ENCODE measurements around the gene CYP4F22. TPM values are rescaled to one million over a fixed set of nuclear protein-coding genes. Genes with fewer than 3 reads are reported as not detected.

Gene CYP4F22
- total and polyA plus RNA-seq, 2 of the 8 experiments (the other 6 are each of a cell fraction or from before 2014, with no cell fraction given): not detected

- no peak overlapping the region for H2BK12ac ChIP-seq (ENCODE audit: low read depth, low read length)
- peaks cover 3 to 8% of the 10 kb centered on the region in 2 experiments for H4K20me1 ChIP-seq (replicated peaks in 1 of 2; ENCODE audit: control insufficient read depth in 1 of 2, insufficient read depth in 2 of 2, low read length in 2 of 2)
- no peak overlapping the region for H2AK5ac ChIP-seq (ENCODE audit: low read depth, low read length)
- ChIA-PET CTCF (ENCODE audit: partially characterized antibody) (interaction anchor here (0.9 kb wide), 1 partner anchor 677 kb away, joined by 4 read pairs; the partner anchor contains the start of gene HSH2D), POLR2A (ENCODE audit: partially characterized antibody) (no interaction called here)
- no peak overlapping the region for H2BK5ac ChIP-seq (ENCODE audit: low read depth, low read length)
- no peaks in the 10 kb centered on the region for H3K79me2 ChIP-seq (ENCODE audit: control insufficient read depth in 1 of 2, insufficient read depth in 2 of 2, low read length in 2 of 2)
- no peak overlapping the region for H3K14ac ChIP-seq (ENCODE audit: insufficient read length)
- no peak overlapping the region for H3K56ac ChIP-seq (replicated peaks; ENCODE audit: insufficient read length, low read depth, low read length)
- no peaks in the 10 kb centered on the region for H3K36me3 ChIP-seq (ENCODE audit: control insufficient read depth in 2 of 4, insufficient read depth in 4 of 4, low read length in 3 of 4)
- no peak overlapping the region for H3K9ac ChIP-seq (replicated peaks in 1 of 4; ENCODE audit: extremely low read depth in 1 of 4, low read depth in 3 of 4, low read length in 3 of 4)
- no peak overlapping the region for H4K8ac ChIP-seq (ENCODE audit: extremely low read depth, insufficient read depth, low read length)
- no peak overlapping the region for H3K23ac ChIP-seq (ENCODE audit: insufficient read length)
- H3K27me3 ChIP-seq (replicated peaks in 1 of 4; ENCODE audit: control insufficient read depth in 3 of 4, extremely low read depth in 1 of 4, insufficient read depth in 3 of 4, low read length in 3 of 4): peaks cover 15 to 31% (median 23%) of the 10 kb centered on the region in 4 experiments
- no peak overlapping the region for H3K18ac ChIP-seq (ENCODE audit: extremely low read depth, low read length)
- FAIRE-seq (no peak), DNase-seq (ENCODE audit: low read depth in 1 of 2, low spot score in 2 of 2) (no peak)
- peaks cover 0 to 5% (median 3%) of the 10 kb centered on the region in 4 experiments; a peak in 2 of 7 replicates for H3K4me1 ChIP-seq (replicated peaks in 1 of 4; ENCODE audit: control insufficient read depth in 3 of 4, insufficient read depth in 4 of 4, low read length in 3 of 4)
- no peak overlapping the region for H2BK15ac ChIP-seq (ENCODE audit: low read length)
- H3K4ac ChIP-seq (replicated peaks; ENCODE audit: insufficient read length, low read depth, low read length): no peak overlapping the region
- no peak overlapping the region for H3K4me2 ChIP-seq (ENCODE audit: insufficient read depth in 1 of 2, low read depth in 2 of 2, low read length in 2 of 2)
- peaks cover 2% of the 10 kb centered on the region; the same call in 1 of the 2 replicates for H3K23me2 ChIP-seq (ENCODE audit: low read depth, low read length)
- TF ChIP-seq HDAC6 (IDR thresholded peaks at IDR 0.05; ENCODE audit: low read depth, low read length) (no peak), SUZ12 (IDR thresholded peaks at IDR 0.05; ENCODE audit: low read length) (no peak), ATF2 (IDR thresholded peaks at IDR 0.05; ENCODE audit: low read length) (no peak), TEAD4 (IDR thresholded peaks at IDR 0.05; ENCODE audit: low read depth, low read length) (no peak), CTBP2 (IDR thresholded peaks at IDR 0.05; ENCODE audit: borderline replicate concordance, insufficient read depth, insufficient read length, low read length) (no peak), EGR1 (IDR thresholded peaks at IDR 0.05; ENCODE audit: borderline replicate concordance, low read depth, low read length) (no peak), SIN3A (conservative IDR thresholded peaks at IDR 0.05 in 1 of 2, IDR thresholded peaks at IDR 0.05 in 1 of 2; ENCODE audit: low read depth in 1 of 2, low read length in 2 of 2) (no peak)
- TF ChIP-seq, protein P1, sequence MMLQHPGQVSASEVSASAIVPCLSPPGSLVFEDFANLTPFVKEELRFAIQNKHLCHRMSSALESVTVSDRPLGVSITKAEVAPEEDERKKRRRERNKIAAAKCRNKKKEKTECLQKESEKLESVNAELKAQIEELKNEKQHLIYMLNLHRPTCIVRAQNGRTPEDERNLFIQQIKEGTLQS (IDR thresholded peaks at IDR 0.05; ENCODE audit: insufficient read depth, low read depth, low read length): no peak
- no peak overlapping the region for H4K91ac ChIP-seq (replicated peaks; ENCODE audit: insufficient read length, low read length)
- H3K4me3 ChIP-seq (ENCODE audit: extremely low read depth in 1 of 4, insufficient read depth in 2 of 4, low read depth in 3 of 4, low read length in 4 of 4): no peak overlapping the region
- peaks cover 0 to 7% of the 10 kb centered on the region in 2 experiments; a peak in 1 of 4 replicates for H3K9me3 ChIP-seq (ENCODE audit: insufficient read depth in 2 of 2, low read depth in 1 of 2, low read length in 1 of 2)
- no peak overlapping the region for H2BK120ac ChIP-seq (replicated peaks; ENCODE audit: low read depth, low read length)
- H2AFZ ChIP-seq (ENCODE audit: low read length): no peak overlapping the region
- no peak overlapping the region for H3K27ac ChIP-seq (ENCODE audit: low read depth, low read length)
- no peaks in the 10 kb centered on the region for H3K79me1 ChIP-seq (ENCODE audit: low read depth, low read length)
- H2BK20ac ChIP-seq (ENCODE audit: low read length): no peak overlapping the region
- WGBS, 2 experiments (ENCODE audit: extremely low coverage in 1 of 2, insufficient coverage in 1 of 2, insufficient read length in 1 of 2, insufficient replicate concordance in 2 of 2, low coverage in 1 of 2, low lambda C conversion rate in 2 of 2, missing lambda C conversion rate in 1 of 2): 76% methylated on average over 8 of the region's 8 CpGs; no CpG with 5 or more reads in 1 of the 2 experiments
- no peak overlapping the region for H4K5ac ChIP-seq (ENCODE audit: insufficient read length, low read depth, low read length)
These were observed 41.2 kb upstream of the CYP4F22 start for GRCh38 chr19:15466851-15467733.
